OCI-LY1 (cell line): ENCODE results near the gene RTKN.

ENCODE experiments used
- CTCF ChIP-seq: fragments of 200-600 bp; sonication (generic), shearing (Covaris generic); IDR thresholded peaks from 2 replicates; pipeline ENCODE4 v1.5.1; 2017; ENCODE audit warnings: mild to moderate bottlenecking, antibody characterized with exemption, low read length, moderate library complexity, mixed read lengths
- EZH2 ChIP-seq: fragments of 200-600 bp; sonication (generic), shearing (Covaris generic); IDR thresholded peaks from 2 replicates; pipeline ENCODE4 v1.8.0; 2017; ENCODE audit warnings: borderline replicate concordance, mixed run types, mild to moderate bottlenecking, antibody characterized with exemption, low read length, moderate library complexity, mixed read lengths

GRCh38 chr2:74391580-74392448 is 49.9 kb downstream of the RTKN start:
- TF ChIP-seq CTCF: peak; percentile 96
- TF ChIP-seq EZH2: no peak
